Measurements from ENCODE around the gene TPPP3. TPM values are rescaled to one million over a fixed set of nuclear protein-coding genes. Genes with fewer than 3 reads are reported as not detected.
A peak's percentile ranks its signal among the peaks of the same experiment; 100 is the strongest.

TPPP3 gene
- total and polyA plus RNA-seq, 9 of the 15 experiments (the other 6 are each of a cell fraction or from before 2014, with no cell fraction given): 0.13 to 0.50 (median 0.36) TPM; not detected in 2

DNA sequence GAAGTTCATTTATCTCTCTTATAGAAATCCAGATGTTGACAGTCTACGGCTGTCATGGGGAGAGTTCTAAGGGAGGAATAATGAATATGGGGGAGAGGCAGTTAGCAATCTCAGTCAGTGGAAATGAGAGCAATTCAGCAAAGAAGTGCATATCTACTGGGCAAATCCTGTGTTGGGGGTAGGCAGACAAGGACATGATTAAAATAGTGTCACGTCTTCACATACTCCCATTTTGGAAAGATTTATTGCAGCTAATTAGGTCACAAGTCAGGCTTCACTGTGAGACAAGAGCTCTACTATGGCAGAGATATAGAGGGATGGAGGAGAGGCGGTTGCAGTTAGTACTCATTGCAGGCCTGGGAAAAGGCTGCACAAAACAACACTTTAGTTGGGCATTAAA is 36.9 kb downstream of the TPPP3 start:
- no peak overlapping the region for H3K4me2 ChIP-seq (ENCODE audit: insufficient read depth, low read length)
- H3K9ac ChIP-seq (ENCODE audit: insufficient read depth in 1 of 2, low read depth in 2 of 2, low read length in 2 of 2): no peak overlapping the region
- DNase-seq (ENCODE audit: extremely low read depth in 1 of 4, low spot score in 3 of 4) (no peak), FAIRE-seq (no peak), ATAC-seq (no peak; the same call in 2 of the 3 replicates)
- no peaks in the 10 kb centered on the region for H3K9me3 ChIP-seq (replicated peaks; ENCODE audit: control insufficient read depth, insufficient read depth, low read depth, low read length)
- ChIA-PET POLR2A (interaction anchor here (0.7 to 1.0 kb wide), 3 partner anchors 11 to 74 kb away, joined by 3 to 5 read pairs (median 3); no protein-coding TSS in a partner anchor), CTCF (ENCODE audit: low intra/inter-chr PET ratio) (no interaction called here)
- H3K27ac ChIP-seq (ENCODE audit: extremely low read depth, low read depth, low read length): no peak overlapping the region
- H3K79me2 ChIP-seq (ENCODE audit: control insufficient read depth, insufficient read depth, low read length): no peaks in the 10 kb centered on the region
- no peaks in the 10 kb centered on the region for H4K20me1 ChIP-seq (replicated peaks; ENCODE audit: control insufficient read depth, insufficient read depth, low read length)
- in situ Hi-C loops (cut with MboI) (no loop called here), intact Hi-C loops (cut with micrococcal nuclease) (no loop called here)
- no peak overlapping the region for H2AFZ ChIP-seq (ENCODE audit: low read depth, low read length)
- TF ChIP-seq RBM14 (IDR thresholded peaks at IDR 0.05; ENCODE audit: borderline replicate concordance, insufficient read depth, low read depth, low read length): no peak
- TF ChIP-seq, protein P1, sequence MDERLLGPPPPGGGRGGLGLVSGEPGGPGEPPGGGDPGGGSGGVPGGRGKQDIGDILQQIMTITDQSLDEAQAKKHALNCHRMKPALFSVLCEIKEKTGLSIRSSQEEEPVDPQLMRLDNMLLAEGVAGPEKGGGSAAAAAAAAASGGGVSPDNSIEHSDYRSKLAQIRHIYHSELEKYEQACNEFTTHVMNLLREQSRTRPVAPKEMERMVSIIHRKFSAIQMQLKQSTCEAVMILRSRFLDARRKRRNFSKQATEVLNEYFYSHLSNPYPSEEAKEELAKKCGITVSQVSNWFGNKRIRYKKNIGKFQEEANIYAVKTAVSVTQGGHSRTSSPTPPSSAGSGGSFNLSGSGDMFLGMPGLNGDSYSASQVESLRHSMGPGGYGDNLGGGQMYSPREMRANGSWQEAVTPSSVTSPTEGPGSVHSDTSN (CRISPR knock-in tag; IDR thresholded peaks at IDR 0.05; ENCODE audit: low read depth): no peak
- TF ChIP-seq, protein P1 (tag; conservative IDR thresholded peaks at IDR 0.05; ENCODE audit: low read depth): peak; percentile 84
- TF ChIP-seq ZNF57 (CRISPR knock-in tag; IDR thresholded peaks at IDR 0.05): no peak
- TF ChIP-seq ATF1 (CRISPR knock-in tag; IDR thresholded peaks at IDR 0.05): no peak
- no peak for TF ChIP-seq ATF1 (tag; IDR thresholded peaks at IDR 0.05)
- peak; percentile 63 to 65 for TF ChIP-seq KDM1A (IDR thresholded peaks at IDR 0.05)
- TF ChIP-seq RCOR1 (IDR thresholded peaks at IDR 0.05; ENCODE audit: borderline replicate concordance in 1 of 2, low read depth in 2 of 2, low read length in 2 of 2): peak in 1 of 2 experiments; percentile 59; a peak in 1 of 4 replicates
- TF ChIP-seq CBFA2T3 (IDR thresholded peaks at IDR 0.05): 0 out of 2 replicates have a peak, but pooled peaks have one; percentile 21
- TF ChIP-seq SUPT5H (IDR thresholded peaks at IDR 0.05): no peak
- peak; percentile 87 for TF ChIP-seq MEIS2 (IDR thresholded peaks at IDR 0.05; ENCODE audit: partially characterized antibody)
- no peak for TF ChIP-seq ZNF408 (CRISPR knock-in tag; IDR thresholded peaks at IDR 0.05; ENCODE audit: low read depth)
- no peak for TF ChIP-seq GATAD2A (IDR thresholded peaks at IDR 0.05)
- no peak for TF ChIP-seq ZNF24 (IDR thresholded peaks at IDR 0.05)
- no peak for TF ChIP-seq DACH1 (IDR thresholded peaks at IDR 0.05; ENCODE audit: partially characterized antibody)
- TF ChIP-seq, protein P2, sequence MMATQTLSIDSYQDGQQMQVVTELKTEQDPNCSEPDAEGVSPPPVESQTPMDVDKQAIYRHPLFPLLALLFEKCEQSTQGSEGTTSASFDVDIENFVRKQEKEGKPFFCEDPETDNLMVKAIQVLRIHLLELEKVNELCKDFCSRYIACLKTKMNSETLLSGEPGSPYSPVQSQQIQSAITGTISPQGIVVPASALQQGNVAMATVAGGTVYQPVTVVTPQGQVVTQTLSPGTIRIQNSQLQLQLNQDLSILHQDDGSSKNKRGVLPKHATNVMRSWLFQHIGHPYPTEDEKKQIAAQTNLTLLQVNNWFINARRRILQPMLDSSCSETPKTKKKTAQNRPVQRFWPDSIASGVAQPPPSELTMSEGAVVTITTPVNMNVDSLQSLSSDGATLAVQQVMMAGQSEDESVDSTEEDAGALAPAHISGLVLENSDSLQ (IDR thresholded peaks at IDR 0.05): peak; percentile 46; the same call in 1 of the 2 replicates
- 0 out of 2 replicates have a peak, but pooled peaks have one; percentile 49 for TF ChIP-seq ZNF79 (CRISPR knock-in tag; IDR thresholded peaks at IDR 0.05; ENCODE audit: low read depth)
- H3K4me3 ChIP-seq: no peak overlapping the region
- H3K27me3 ChIP-seq (ENCODE audit: control insufficient read depth in 2 of 2, insufficient read depth in 2 of 2, low read length in 2 of 2): peaks cover 20 to 25% of the 10 kb centered on the region in 2 experiments
- H3K9me1 ChIP-seq (ENCODE audit: control insufficient read depth, insufficient read depth, low read length): no peaks in the 10 kb centered on the region
- H3K36me3 ChIP-seq (ENCODE audit: control insufficient read depth, insufficient read depth, low read length): no peaks in the 10 kb centered on the region
- 2% methylated on average over 3 of the region's 3 CpGs for WGBS (ENCODE audit: insufficient coverage, low coverage, missing lambda C conversion rate)
- H3K4me1 ChIP-seq (replicated peaks in 1 of 2; ENCODE audit: control insufficient read depth in 2 of 2, insufficient read depth in 2 of 2, low read length in 2 of 2): no peaks in the 10 kb centered on the region; a peak in 1 of 5 replicates
- no TSS peak for BruUV-seq (replicated peaks)

All from K562 (cell line).